Keratinocyte (primary cell): ENCODE measurements around the gene LCOR. TPM values are rescaled to one million over a fixed set of nuclear protein-coding genes. Genes with fewer than 3 reads are reported as not detected.

Experiments
- DNase-seq: peaks from one replicate; pipeline ENCODE4 v3.0.0-alpha.2; 2011; ENCODE audit warnings: low read depth, missing footprints, low spot score
- FAIRE-seq: peaks from 2 replicates; lab custom pipeline; 2011; peaks lifted over from hg19 to GRCh38; lab: Jason Lieb, UNC
- H2AFZ ChIP-seq: 2 replicates; pipeline ENCODE4 v1.6.0; 2012; ENCODE audit warnings: low read length, control low read depth, inconsistent platforms; ENCODE audit not compliant: control insufficient read depth
- H3K27ac ChIP-seq: 2 replicates; pipeline ENCODE4 v1.5.1; 2011; ENCODE audit warnings: low read length; ENCODE audit not compliant: control insufficient read depth, insufficient read depth
- H3K27me3 ChIP-seq: 3 replicates; pipeline ENCODE4 v1.6.0; 2011; ENCODE audit warnings: low read length; ENCODE audit not compliant: control insufficient read depth, insufficient read depth; ENCODE audit errors: extremely low read depth
- H3K36me3 ChIP-seq, 2 experiments: 2 replicates in 1 of 2; 3 replicates in 1 of 2; pipeline ENCODE4 v1.5.1; 2011; ENCODE audit warnings: low read length in 2 of 2, mild to moderate bottlenecking in 1 of 2; ENCODE audit not compliant: control insufficient read depth in 2 of 2, insufficient read depth in 2 of 2; ENCODE audit errors: extremely low read depth in 1 of 2
- H3K4me1 ChIP-seq: 3 replicates; pipeline ENCODE4 v1.5.1; 2011; ENCODE audit warnings: low read length; ENCODE audit not compliant: control insufficient read depth, insufficient read depth; ENCODE audit errors: extremely low read depth
- H3K4me2 ChIP-seq: 3 replicates; pipeline ENCODE4 v1.6.0; 2011; ENCODE audit warnings: low read depth, low read length; ENCODE audit not compliant: control insufficient read depth, insufficient read depth; ENCODE audit errors: extremely low read depth
- H3K4me3 ChIP-seq, 3 experiments: fragments of 200-600 bp in 1 of 3; sonication (generic) in 1 of 3; 2 replicates in 2 of 3; 3 replicates in 1 of 3; pipeline ENCODE4 v1.5.1; 2011 to 2016; ENCODE audit warnings: low read length in 3 of 3, mild to moderate bottlenecking in 3 of 3, control low read depth in 2 of 3, inconsistent platforms in 1 of 3, low read depth in 1 of 3, mixed read lengths in 1 of 3, mixed run types in 1 of 3, moderate library complexity in 1 of 3; ENCODE audit not compliant: control insufficient read depth in 2 of 3, insufficient read depth in 2 of 3; ENCODE audit errors: extremely low read depth in 1 of 3
- H3K79me2 ChIP-seq: 2 replicates; pipeline ENCODE4 v1.6.0; 2012; ENCODE audit warnings: low read length; ENCODE audit not compliant: control insufficient read depth, insufficient read depth
- H3K9ac ChIP-seq: 3 replicates; pipeline ENCODE4 v1.6.0; 2011; ENCODE audit warnings: low read length; ENCODE audit not compliant: control insufficient read depth, insufficient read depth; ENCODE audit errors: extremely low read depth
- H3K9me1 ChIP-seq: 3 replicates; pipeline ENCODE4 v1.6.0; 2011; ENCODE audit warnings: low read length; ENCODE audit not compliant: control insufficient read depth, insufficient read depth; ENCODE audit errors: extremely low read depth
- H3K9me3 ChIP-seq: 2 replicates; pipeline ENCODE4 v1.5.1; 2012; ENCODE audit warnings: low read depth, low read length; ENCODE audit not compliant: control insufficient read depth
- H4K20me1 ChIP-seq: 3 replicates; pipeline ENCODE4 v1.6.0; 2011; ENCODE audit warnings: low read length; ENCODE audit not compliant: control insufficient read depth, insufficient read depth; ENCODE audit errors: extremely low read depth
- CTCF ChIP-seq, 3 experiments: IDR thresholded peaks in 1 of 3; conservative IDR thresholded peaks in 1 of 3; optimal IDR thresholded peaks in 1 of 3; 2 replicates in 2 of 3; 3 replicates in 1 of 3; pipeline versions ENCODE3 to v1.5.1; 2011; ENCODE audit warnings: low read length in 3 of 3, mild to moderate bottlenecking in 3 of 3, moderate library complexity in 2 of 3, control low read depth in 1 of 3, inconsistent platforms in 1 of 3; ENCODE audit not compliant: insufficient read depth in 2 of 3; ENCODE audit errors: extremely low read depth in 1 of 3
- EZH2 ChIP-seq: IDR thresholded peaks from one replicate; pipeline ENCODE4 v1.6.1; 2012; ENCODE audit warnings: inconsistent platforms, mild to moderate bottlenecking, low read length, moderate library complexity
- dilution Hi-C: fragments of 300-500 bp; cut with MboI; formaldehyde crosslinking; loops from one replicate; pipeline ENCODE4 v1.7.0; 2020; ENCODE audit warnings: low sequenced_read_pairs; ENCODE audit not compliant: extremely low pct_ligation_motif_present
- polyA plus RNA-seq, 5 experiments: library from polyadenylated mRNA; depleted of rRNA in 3 of 5; stranded (reverse) in 3 of 5; stranded (forward) in 1 of 5; unstranded in 1 of 5; fragments of >200 nt; gene quantifications; 1 replicate in 1 of 5; 2 replicates in 3 of 5; 3 replicates in 1 of 5; pipeline versions ENCODE4 v1.2.1 to v1.2.3, GENCODE V29; 2011 to 2012; ENCODE audit warnings: missing spikeins in 2 of 5, low read depth in 1 of 5, low replicate concordance in 1 of 5

The LCOR gene
- polyA plus RNA-seq, 1 donor (not counting 4 experiments of a cell fraction or from before 2014, with no cell fraction given), result 11.4 TPM

GRCh38 chr10:96858706-96859050 is 26.6 kb downstream of the LCOR start:
- no peak overlapping the region for H3K4me3 ChIP-seq
- H3K27ac ChIP-seq, result no peak overlapping the region
- H3K9me1 ChIP-seq, result no peaks in the 10 kb centered on the region
- H3K9me3 ChIP-seq, result no peaks in the 10 kb centered on the region
- peaks cover 78% of the 10 kb centered on the region for H3K79me2 ChIP-seq
- TF ChIP-seq EZH2 (no peak), CTCF (optimal IDR thresholded peaks at IDR 0.05 in 1 of 3, IDR thresholded peaks at IDR 0.05 in 1 of 3, conservative IDR thresholded peaks at IDR 0.05 in 1 of 3; ENCODE audit: extremely low read depth in 1 of 3, insufficient read depth in 2 of 3, low read length in 3 of 3) (no peak)
- H3K9ac ChIP-seq, result no peak overlapping the region
- H3K4me2 ChIP-seq, result no peak overlapping the region
- DNase-seq, result no peak
- dilution Hi-C loops, result no loop called here
- H2AFZ ChIP-seq, result no peak overlapping the region
- H3K27me3 ChIP-seq, result no peaks in the 10 kb centered on the region
- H3K4me1 ChIP-seq, result peaks cover 10% of the 10 kb centered on the region
- peaks cover 2 to 3% of the 10 kb centered on the region in 2 experiments for H3K36me3 ChIP-seq
- FAIRE-seq, result no peak
- H4K20me1 ChIP-seq, result peaks cover 3% of the 10 kb centered on the region

GRCh38 chr10:96860631-96861277 is 28.7 kb downstream of the LCOR start:
- peaks cover 22% of the 10 kb centered on the region for H3K4me1 ChIP-seq
- H3K9ac ChIP-seq, result no peak overlapping the region
- DNase-seq, result no peak
- no peak overlapping the region for H3K4me3 ChIP-seq
- no peak overlapping the region for H2AFZ ChIP-seq
- peaks cover 3% of the 10 kb centered on the region for H4K20me1 ChIP-seq
- no peak overlapping the region for H3K4me2 ChIP-seq
- H3K79me2 ChIP-seq, result peaks cover 79% of the 10 kb centered on the region
- dilution Hi-C loops, result no loop called here
- H3K9me1 ChIP-seq, result no peaks in the 10 kb centered on the region
- H3K36me3 ChIP-seq, result peaks cover 2 to 3% of the 10 kb centered on the region in 2 experiments
- TF ChIP-seq EZH2 (no peak), CTCF (optimal IDR thresholded peaks at IDR 0.05 in 1 of 3, IDR thresholded peaks at IDR 0.05 in 1 of 3, conservative IDR thresholded peaks at IDR 0.05 in 1 of 3; ENCODE audit: extremely low read depth in 1 of 3, insufficient read depth in 2 of 3, low read length in 3 of 3) (no peak)
- FAIRE-seq, result no peak
- H3K27me3 ChIP-seq, result no peaks in the 10 kb centered on the region
- H3K9me3 ChIP-seq, result no peaks in the 10 kb centered on the region
- no peak overlapping the region for H3K27ac ChIP-seq
